Cardiac septum (tissue), 1 donor: ENCODE measurements around the gene MYO5B. TPM values are rescaled to one million over a fixed set of nuclear protein-coding genes. Genes with fewer than 3 reads are reported as not detected.
"Not testable (repeated sequence)": the region's sequence is repeated elsewhere in the genome, so short reads cannot be mapped to it uniquely, and the experiment has no call there.

Experiments
- DNase-seq: peaks from one replicate; pipeline ENCODE4 v3.0.0-alpha.2; 2020; ENCODE audit warnings: low spot score
- intact Hi-C: fragments of 100-400 bp; cut with DNase I; formaldehyde crosslinking; loops from one replicate; pipeline ENCODE4 v1.14.0; 2022
- microRNA-seq: library from miRNA; unstranded; fragments of <30 nt; microRNA quantifications from one replicate; pipeline ENCODE4 v1.2.0, GENCODE V29; 2020
- total RNA-seq: library from RNA; stranded (reverse); fragmentation: NEBNext Ultra II Directional; extraction: Animal tissue kit (Norgen Biotek cat#: 25700); gene quantifications from one replicate; pipeline ENCODE4 v1.2.1, GENCODE V29; 2021
- donor health status: DM: no; HTN: no; CAD: no.

The MYO5B gene
- total RNA-seq, 1 donor from 2014 or later, result 5.2 TPM

GRCh38 chr18:49800491-49800890 is 394.5 kb downstream of the MYO5B start:
- intact Hi-C loops, DNase-seq: not testable (repeated sequence)

GRCh38 chr18:49799806-49800205 is 395.1 kb downstream of the MYO5B start:
- intact Hi-C loops, DNase-seq: not testable (repeated sequence)

DNA sequence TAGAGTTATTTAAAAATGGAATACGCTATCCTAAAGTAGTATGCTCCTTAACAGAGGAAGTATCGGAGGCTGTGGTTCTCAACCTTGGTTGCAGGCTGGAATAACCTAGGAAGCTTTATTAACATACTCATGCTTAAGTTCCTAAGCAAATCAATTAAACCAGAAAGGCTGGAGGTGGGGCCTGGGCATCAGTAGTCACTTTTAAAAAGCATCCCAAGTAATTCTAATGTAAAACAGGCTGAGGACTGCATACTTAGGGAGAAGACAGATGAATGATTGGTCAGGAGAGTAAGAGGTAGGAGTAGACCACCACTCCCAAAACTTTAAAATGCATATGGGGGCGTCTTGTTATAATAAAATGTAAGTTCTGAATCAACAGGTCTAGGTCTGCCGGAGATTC is 396.9 kb downstream of the MYO5B start:
- intact Hi-C loops, result no loop called here
- no peak for DNase-seq

DNA sequence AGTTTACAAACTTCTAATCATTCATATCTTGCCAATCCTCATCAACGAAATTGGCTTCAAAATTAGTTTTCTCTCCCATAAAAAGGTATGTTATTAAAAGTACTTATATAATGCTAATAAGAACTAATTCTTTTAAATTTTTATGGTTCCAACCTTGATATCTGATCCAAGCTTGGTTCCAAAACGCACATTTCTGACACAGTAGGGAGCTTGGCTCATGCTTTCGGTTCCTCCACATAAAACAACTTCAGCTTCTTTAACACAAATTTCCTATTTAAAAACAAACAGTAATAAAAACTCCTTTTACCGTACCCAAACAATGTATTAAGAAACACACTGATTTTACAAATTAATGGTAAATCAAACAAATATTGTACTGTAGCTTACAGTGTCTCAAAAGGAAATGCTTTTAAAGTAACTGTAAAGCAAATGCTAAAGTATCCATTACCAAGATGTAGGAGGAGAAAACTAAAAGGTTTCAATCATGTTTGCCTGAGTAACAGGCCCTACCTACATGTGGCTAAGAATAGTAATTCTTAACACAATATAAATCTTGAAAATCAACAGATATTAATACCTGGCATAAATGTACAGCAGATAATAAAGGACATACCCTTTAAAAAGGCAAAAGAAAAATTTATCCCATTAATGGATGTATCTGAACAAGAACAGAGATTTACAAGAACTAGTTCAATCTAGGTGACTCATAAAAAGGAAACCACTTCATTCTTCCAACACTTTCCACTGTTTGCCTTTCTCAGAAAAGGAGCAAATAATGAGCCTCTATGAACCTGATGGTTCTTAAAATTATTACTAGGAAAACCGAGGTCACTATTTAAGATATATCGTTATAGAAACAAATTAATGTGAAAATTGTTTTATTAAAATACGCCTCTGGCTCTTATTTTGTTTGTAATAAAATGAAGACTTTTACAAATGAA is 399.1 kb downstream of the MYO5B start:
- no peak for DNase-seq
- intact Hi-C loops, result no loop called here

DNA sequence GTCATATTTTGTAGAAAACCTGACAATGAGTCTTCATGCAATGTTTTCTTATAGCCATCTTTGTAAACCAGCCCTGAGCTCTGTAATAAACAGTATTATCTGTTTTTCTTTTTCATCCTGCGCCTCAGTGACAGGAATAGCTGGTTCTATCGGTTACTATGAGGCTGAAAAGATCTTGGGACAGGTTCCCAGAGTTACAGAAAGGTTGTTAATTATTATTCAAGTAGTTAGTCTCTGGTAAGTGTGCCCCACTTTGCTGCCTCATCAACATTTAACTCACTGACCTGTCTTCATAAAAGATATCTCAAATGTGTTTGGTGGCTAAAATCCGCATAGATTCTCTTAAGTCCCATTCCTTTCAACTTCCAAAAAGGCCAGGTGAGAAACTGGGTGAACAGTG is 400.2 kb downstream of the MYO5B start:
- no peak for DNase-seq
- intact Hi-C loops, result no loop called here

GRCh38 chr18:49789560-49790134 is 405.3 kb downstream of the MYO5B start:
- DNase-seq, intact Hi-C loops: not testable (repeated sequence)

DNA sequence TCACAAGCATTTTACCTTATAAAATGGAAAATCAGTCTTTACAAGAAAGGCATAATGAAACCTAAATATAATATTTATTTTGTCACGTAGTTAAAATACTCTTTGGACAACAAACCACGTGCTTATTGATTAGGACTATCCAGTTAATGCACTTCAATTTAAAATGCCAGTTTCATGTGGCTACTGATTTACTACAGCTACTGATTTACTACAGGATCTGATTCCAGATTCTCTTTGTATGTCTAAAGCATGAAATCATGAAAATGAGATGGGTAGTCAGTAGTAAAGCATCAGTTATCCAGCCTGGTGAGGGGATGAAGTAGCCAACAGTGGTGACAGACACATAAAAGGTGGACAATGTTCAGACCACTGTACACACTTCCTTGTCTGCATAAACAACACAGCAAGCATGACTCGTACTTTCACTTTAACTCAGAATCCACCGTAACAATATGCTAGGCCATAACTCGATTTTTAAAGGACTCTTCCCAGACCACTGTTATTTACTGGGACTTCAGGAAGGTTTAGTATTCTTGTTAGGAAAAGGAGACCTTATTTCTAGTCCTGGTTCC is 406.5 kb downstream of the MYO5B start:
- DNase-seq, result no peak
- intact Hi-C loops, result no loop called here

DNA sequence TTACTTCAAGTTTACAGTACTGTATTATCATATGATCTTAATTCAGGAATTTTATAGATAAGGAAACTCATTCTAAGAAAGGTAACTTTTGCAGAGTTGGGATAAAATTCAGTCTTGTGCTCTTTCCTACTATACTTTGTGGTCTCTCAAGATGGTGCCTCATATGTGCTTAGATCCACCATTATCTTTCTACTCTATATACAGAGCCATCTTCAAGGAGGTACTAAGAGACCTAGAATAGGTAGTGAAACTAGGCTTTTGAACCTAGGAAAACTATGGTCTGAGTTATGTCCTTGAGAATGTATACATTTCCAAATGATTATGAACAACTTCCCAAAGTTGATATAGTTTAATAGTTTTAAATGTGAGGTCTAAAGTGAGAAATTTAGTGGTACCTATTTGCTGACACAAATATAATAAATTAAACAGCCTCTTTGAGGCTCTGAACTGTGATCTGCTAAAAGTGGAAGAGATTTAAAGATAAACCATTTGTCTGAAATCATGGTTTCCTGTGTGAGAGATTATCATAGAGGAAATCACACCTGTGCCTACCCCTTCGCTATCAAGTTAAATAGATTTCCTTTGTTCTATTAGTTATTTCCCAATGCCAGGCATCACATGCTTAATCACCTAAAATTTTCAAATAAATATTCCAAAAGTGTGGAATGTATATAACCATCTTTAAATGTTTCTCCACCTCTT is 408.8 kb downstream of the MYO5B start:
- no peak for DNase-seq
- intact Hi-C loops, result no loop called here

DNA sequence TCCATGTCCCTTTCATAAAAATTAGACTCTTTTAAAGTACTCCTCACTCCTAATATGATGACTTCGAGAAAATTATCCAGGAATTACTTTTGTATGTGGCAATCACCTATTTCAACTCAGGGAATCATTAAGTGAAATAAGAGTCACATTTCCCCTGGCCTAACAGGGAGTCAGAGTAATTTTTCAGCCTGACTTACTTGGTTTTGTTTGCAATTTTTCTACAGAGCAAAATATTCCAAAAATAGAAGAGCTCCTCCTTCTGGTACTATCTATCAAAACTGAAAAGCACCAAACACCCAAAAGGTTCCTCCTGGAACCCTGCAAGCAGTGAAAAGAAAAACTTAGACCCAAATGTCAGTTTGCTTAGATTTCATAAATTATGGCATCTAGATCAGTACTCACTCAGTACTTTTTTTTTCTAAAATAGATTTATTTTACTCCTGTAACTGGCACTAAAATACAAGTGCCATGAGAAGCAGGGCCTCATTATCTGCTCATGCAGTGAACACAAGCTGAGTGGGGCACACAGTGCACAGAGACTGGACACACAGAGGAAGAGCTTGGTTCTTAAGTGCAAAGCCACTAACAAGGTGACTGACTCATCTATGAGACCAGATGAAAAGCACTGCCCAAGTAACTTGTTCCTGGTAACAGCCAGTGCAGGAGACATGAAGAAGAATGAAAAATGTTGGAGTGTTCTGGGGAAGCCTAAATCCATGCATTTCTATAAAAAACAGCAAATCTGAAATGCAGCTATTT is 410.3 kb downstream of the MYO5B start:
- DNase-seq, result no peak
- intact Hi-C loops, result no loop called here

- intact Hi-C loops, DNase-seq: not testable (repeated sequence)
Measured at GRCh38 chr18:49783631-49784030, 411.3 kb downstream of the MYO5B start.

DNA sequence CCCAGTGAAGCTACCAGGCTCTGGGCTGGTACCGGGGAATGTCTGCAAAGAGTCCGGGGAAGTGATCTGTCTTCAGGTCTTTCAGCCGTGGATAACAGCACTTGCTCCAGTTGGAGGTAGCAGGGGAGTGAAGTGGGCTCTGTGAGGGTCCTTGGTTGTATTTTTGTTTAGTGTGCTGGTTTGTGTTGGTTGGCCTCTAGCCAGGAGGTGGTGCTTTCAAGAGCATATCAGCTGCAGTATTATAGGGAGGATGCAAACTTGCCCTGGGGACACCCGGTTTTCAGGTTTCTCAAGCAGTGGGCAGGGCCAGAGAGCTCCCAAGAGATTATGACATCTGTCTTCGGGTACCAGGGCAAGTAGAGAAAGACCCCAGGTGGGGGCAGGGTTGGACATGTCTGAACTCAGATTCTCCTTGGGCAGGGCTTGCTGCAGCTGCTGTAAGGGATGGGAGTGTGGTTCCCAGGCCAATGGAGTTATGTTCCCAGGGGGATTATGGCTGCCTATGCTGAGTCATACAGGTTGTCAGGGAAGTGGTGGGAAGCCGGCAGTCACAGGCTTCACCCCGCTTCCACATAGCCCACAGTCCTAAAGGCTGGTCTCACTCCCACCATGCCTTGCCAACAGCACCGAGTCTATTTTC is 416.0 kb downstream of the MYO5B start:
- no peak for DNase-seq
- intact Hi-C loops, result no loop called here

Small RNA genes within 50 kb of the gene (microRNA-seq; reads per million reads assigned to microRNA genes)
- not detected for gene MIR4320

Other genes starting within 250 kb of the MYO5B start
- 0.48 TPM for gene CFAP53, start 71.3 kb upstream of the MYO5B start, total RNA-seq
- 54.4 TPM for gene MBD1, start 86.4 kb upstream of the MYO5B start, total RNA-seq
- gene CXXC1, start 92.5 kb upstream of the MYO5B start, total RNA-seq, result 33.5 TPM
- gene SKA1, start 179.9 kb upstream of the MYO5B start, total RNA-seq, result 0.13 TPM